Stimulated activated CD8-positive, alpha-beta memory T cell treated with anti-CD3 and anti-CD28 coated beads, Interleukin-2, amount 100 ng/mL, for 48 hours (primary cell): ENCODE data around the gene CELF5.
"Not testable (repeated sequence)": the region's sequence is repeated elsewhere in the genome, so short reads cannot be mapped to it uniquely, and the experiment has no call there.

ENCODE experiments used
- DNase-seq, 2 donors: peaks; one replicate each; pipeline ENCODE4 v3.0.0-alpha.2; 2020; ENCODE audit warnings: low read depth in 2 of 2

CELF5 gene

DNA sequence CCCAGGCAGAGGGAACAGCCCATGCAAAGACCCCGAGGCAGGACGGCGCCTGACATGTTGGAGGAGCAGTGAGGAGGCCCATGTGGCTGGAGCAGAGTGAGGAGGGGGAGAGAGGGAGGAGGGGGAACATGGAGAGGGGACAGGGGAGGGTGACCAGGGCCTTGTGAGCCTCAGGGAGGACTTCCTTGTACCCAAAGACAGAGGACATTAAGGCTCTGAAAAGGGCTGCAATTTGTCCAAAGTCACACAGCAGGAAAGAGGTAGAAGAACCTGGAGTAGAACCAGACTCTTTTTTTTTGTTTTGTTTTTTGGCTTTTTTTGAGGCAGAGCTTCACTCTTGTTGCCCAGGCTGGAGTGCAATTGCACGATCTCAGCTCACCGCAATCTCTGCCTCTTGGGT is 67.2 kb downstream of the CELF5 start:
- no peak for DNase-seq

- DNase-seq: no peak
These were observed 68.6 kb downstream of the CELF5 start for GRCh38 chr19:3292958-3293529.

DNA sequence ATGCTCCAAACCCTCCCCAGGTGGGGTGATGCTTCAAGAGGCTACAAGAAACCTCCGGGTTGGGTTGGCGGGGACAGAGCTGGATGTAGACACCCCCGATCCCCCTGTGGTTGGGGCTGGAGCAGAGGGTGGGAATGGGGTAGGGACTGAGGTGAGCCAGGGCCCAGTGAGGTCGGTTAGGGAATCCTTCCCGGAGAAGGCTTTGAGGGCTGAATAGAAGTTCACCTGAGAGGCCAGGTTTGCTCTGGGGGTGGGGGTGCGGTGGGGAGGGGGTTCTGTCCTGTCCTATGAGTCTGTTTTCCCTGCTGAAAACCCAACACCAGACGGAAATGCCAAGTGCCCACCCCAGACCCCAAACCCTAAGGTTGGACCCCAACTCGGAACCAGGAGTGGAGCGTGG is 69.1 kb downstream of the CELF5 start:
- no peak for DNase-seq

DNA sequence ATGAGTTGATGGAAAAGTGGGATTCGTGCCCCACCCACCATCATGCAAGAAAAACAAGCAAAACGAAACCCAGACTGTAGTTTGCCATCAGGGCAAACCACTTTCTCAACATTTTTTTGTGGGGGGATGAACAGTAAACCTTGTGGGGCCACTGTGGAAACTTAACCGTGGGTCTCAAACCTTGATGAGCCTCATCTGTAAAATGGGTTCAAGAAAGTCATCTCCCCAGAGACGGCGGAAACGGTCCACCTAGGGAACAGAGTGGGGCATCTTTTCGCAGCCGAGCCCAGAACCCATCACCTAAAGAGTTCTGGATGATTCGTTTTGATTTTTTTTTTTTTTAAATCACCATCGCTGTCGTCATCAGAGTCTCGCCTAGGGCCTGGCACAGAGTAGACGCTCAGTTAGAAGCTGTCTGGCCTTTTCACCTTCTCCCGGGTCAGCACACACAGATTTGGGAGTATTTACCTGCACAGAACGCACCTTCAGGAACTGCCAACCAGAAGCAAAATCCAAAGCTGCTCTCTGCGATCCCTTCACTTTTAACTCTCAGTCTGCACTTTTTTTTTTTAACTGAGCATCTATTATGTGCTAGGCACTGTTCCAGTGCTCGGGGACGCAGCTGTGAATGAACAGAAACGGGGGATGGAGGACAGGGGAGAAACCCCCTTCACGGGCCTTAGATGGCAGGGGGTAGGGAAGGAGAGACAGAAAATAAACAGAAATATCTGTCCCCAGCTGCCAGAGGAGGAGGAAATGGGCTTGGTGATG is 69.8 kb downstream of the CELF5 start:
- DNase-seq: no peak

- no peak for DNase-seq
These were observed 71.1 kb downstream of the CELF5 start for GRCh38 chr19:3295581-3295980.

- DNase-seq: no peak
These were observed 71.6 kb downstream of the CELF5 start for GRCh38 chr19:3296034-3296433.

DNA sequence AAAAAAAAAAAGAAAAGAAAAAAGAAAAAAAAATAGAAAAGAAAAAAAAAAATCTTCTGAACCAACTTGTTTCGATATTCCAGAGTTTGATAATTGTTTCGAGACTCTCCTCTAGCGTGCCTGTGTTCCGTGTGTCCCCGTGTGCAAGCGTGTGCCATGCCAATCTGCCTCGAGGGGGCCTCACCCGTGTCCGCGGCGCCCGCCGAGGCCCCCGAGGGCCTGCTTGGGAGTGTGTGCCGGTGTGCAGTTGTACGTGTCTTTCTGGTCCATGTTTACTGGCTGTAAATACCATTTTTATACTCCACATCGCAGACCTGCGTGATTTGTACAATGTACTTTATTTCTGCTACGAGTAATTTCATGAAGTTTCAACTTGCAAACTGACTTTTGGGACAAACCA is 72.0 kb downstream of the CELF5 start:
- DNase-seq: no peak

DNA sequence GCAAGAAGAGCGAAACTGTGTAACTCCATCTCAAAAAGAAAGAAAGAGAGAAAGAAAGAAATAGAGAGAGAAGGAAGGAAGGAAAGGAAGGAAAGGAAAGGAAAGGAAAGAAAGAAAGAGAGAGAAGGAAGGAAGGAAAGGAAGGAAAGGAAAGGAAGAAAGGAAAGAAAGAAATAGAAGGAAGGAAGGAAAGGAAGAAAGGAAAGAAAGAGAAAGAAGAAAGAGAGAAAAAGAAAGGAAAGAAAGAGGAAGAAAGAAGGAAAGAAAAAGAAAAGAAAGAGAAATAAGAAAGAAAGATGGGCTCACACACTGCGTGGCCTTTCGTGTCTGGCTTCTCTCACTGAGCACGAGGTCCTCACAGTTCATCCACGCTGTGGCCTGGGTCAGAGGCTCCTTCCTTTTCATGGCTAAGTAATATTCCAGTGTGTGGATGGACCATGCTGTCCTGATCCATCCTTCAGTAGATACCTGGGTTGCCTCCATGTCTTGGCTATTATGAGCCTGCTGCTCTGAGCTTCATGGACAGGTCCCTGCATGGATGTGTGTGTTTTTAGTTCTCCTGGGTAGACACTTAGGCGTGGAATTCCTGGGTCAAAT is 74.5 kb downstream of the CELF5 start:
- no peak for DNase-seq

DNA sequence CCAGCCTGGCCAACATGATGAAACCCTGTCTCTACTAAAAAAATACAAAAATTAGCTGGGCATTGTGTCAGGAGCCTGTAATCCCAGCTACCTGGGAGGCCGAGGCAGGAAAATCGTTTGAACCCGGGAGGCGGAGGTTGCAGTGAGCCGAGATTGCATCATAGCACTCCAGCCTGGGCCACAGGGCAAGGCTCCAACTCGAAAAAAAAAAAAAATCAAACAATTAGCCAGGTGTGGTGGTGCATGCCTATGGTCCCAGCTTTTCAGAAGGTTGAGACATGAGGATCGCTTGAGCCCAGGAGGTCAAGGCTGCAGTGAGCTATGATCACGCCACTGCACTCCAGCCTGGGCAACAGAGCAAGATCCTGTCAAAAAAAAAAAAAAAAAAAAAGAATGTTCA is 76.1 kb downstream of the CELF5 start:
- not testable (repeated sequence) for DNase-seq

- DNase-seq: no peak
These were observed 78.3 kb downstream of the CELF5 start for GRCh38 chr19:3302755-3303154.

DNA sequence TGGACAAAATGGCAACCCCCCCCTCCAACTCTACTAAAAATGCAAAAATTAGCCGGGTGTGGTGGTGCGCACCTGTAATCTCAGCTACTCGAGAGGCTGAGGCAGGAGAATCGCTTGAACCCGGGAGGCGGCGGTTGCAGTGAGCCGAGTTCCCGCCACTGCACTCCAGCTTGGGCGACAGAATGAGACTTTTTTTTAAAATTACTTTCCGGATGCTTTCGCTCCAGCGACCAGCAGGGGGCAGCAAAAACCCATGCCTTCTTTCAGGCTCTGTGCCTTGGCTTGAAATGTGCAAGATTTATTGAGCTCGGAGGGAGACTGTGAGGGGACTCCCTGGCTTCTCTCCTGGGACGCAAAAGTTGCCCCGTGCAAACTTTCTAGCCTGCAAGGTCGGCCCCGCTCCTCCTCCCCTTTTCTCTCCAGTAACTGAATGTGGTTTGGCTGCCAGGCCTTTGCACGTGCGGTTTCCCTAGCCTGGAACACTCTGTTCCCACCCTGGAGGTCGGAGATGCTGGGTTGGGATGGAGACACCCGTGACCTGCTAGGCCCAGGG is 80.5 kb downstream of the CELF5 start:
- DNase-seq: peak; percentile 59 to 70

DNA sequence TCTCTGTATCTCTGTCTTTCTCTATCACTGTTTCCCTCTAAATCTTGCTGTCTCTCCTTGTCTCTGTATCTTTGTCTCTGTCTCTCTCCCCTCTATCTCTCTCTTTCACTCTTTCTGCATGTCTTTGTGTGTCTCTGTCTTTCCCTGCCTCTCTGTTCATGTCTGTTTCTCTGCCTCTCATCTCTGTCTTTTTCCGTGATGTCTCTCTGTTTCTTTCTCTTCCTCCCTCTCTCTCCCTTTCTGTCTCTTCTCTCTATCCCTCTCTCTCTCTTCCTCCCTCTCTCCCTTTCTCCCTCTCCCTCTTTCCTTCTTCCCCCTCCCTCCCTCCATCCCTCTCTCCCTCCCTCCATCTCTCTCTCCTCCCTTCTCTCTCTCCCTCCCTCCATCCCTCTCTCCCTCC is 85.3 kb downstream of the CELF5 start:
- DNase-seq: no peak

- DNase-seq: no peak
These were observed 85.8 kb downstream of the CELF5 start for GRCh38 chr19:3310280-3310679.

DNA sequence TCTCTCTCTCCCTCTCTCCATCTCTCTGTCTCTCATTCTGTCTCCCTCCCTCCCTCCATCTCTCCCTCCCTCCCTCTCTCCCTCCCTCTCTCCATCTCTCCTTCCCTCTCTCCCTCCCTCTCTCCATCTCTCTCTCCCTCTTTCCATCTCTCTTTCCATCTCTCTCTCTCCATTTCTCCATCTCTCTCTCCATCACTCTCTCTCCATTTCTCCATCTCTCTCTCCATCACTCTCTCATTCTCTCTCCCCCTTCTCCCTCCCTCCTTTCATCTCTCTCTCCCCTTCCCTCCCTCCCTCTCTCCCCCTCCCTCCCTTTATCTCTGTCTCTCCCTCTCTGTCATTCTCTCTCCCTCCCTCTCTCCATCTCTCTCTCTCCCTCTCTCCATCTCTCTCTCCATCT is 86.2 kb downstream of the CELF5 start:
- DNase-seq: no peak

- DNase-seq: no peak
These were observed 88.7 kb downstream of the CELF5 start for GRCh38 chr19:3313199-3313575.

DNA sequence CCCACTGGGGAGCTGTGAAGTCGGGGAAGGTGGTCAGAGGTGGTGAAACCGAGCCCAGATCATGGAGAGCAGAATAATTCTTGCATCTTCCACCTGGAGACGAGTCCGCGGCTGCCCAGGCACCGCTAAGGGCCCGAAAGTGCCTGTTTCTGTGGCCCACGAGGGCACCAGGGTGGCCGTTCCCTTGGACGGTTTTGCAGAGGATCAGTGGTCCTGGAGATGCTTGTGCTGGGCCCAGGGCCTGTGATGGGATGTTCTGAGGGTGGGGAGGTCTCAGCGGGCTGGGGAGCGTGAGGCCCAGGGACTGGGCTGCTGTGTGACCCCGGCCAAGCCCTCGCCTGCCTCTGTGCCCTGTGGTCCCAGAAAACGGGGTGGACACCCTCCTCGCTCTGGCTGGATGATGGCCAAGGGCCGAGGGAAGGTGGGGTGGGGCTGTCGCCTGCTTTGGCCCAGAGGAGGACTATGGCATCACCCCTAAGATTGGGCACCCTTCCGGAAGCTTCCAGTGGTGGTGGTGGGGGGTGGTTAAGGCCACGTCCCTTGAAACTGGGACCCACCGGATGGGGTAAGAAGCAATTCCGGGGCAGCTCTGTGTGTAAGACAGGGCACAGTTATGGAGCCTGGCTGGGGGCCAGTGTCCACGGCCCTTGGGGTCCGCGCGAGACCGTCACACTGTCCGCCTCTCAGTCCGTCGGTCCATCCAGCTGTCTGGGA is 90.7 kb downstream of the CELF5 start:
- DNase-seq: no peak

GRCh38 chr19:3315676-3315973 is 91.2 kb downstream of the CELF5 start:
- DNase-seq: no peak

GRCh38 chr19:3316132-3316648 is 91.7 kb downstream of the CELF5 start:
- DNase-seq: no peak

DNA sequence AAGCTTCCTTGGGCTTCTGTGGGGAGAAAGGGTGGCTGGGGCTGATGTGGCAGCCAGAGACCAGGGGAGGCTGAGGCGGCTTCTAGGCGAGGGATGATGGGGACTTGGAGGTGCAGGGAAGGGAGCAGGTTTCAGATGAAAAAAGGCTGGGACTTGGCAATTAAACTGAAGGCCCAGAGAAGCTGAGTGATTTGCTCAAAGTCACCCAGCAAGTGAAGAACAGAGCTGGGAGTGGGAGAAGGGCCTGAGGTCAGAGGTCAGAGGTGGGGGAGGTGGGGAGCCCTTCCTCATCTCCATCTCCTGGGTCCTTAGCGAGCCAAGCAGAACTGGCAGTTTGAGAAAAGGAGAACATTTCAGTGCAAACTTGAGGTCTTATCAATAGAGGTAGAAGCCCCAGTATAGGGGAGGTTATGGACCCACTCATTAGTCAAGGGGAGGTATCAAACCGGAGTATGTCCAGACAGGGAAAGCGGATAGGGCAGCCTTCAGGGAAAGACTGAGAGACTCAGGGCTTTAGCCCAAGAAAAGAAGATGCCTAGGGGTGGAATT is 92.3 kb downstream of the CELF5 start:
- no peak for DNase-seq

DNA sequence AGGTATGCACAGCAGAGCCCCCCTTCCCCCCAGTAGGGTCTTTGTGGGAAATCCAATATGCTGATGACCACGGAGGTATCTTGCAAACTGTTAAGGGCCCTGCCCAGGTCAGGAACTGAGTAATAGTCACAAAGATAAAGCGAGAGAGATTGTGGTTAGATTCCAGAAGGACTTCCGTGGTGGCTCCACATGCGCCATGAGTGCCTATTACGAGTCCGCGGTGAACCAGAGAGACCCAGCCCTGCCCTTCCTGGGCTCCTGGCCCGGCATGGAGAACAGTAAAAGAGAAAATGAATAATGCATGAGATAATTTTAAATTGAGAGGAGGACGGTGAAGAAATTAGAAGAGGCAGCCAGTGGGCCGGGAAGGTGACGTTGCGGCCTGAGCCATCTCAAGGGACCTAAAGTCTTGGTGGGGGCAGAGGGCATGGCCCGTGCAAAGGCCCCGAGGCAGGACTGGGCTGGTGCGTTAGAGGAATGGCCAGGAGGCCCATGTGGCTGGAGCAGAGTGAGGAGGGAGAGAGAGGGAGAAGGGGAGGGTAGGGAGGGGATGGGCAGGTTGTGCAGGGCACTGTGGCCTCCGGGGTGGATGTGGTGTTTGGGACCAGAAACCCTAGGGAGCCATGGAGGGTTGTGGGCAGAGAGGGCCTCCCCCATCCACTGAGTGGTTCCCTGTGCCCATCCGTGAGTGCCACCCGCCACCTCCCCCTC is 95.3 kb downstream of the CELF5 start:
- no peak for DNase-seq

- DNase-seq: no peak
These were observed 95.9 kb downstream of the CELF5 start for GRCh38 chr19:3320354-3320670.

DNA sequence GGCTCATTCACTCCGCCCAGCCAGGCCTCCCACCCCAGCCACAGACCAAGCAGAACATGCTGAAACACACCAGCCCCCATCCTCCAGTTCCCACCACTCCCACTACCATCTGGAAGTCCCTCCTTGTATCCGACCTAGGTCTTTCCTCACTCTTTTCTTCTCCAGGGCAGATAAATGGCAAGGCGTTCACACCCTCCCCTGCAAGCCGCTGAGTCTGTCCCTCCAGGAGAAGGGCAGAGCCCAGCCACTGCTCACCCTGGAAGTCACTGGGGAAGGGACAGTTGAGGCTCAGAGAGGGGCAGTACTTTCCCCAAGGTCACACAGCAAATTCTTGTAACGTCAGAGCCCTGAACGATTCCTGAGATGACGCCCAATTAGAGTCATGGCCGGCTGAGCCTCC is 96.4 kb downstream of the CELF5 start:
- DNase-seq: no peak
